Measurements from ENCODE around the gene ZNF570. TPM values are rescaled to one million over a fixed set of nuclear protein-coding genes. Genes with fewer than 3 reads are reported as not detected.

The ZNF570 gene
- total and polyA plus RNA-seq, 2 of the 8 experiments (the other 6 are each of a cell fraction or from before 2014, with no cell fraction given), result 1.0 to 5.4 TPM

DNA sequence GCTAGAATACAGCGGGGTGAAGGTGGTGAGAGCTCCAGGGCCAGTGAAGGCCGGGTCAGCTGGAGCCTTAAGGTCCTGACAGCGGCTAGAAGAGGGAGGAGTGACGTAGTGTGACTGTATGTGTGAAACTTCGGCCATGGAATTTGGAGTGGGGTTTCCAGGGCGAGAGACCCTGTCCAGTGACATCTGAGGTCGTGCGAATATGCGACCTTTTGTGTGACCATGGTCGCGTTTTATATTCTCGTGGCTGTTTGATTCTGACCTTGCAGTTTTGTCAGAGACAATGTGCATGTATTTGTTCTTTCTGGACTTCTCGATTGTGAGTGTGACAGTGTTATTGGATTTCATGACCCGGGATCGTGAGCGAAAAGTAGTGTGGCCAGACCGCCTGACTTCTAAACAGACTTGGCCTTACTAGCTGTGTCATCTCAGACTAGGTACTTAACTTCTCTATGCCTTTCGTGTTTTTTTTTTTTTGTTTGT is 1.5 kb upstream of the ZNF570 start:
- Histone ChIP-seq H3K9me3 (ENCODE audit: insufficient read depth in 2 of 2, low read depth in 1 of 2, low read length in 1 of 2) (peaks cover 0 to 6% of the 10 kb centered on the region in 2 experiments; a peak in 1 of 4 replicates), H4K8ac (ENCODE audit: extremely low read depth, insufficient read depth, low read length) (no peak overlapping the region), H2BK5ac (ENCODE audit: low read depth, low read length) (no peak overlapping the region), H3K4me2 (ENCODE audit: insufficient read depth in 1 of 2, low read depth in 2 of 2, low read length in 2 of 2) (peak overlapping the region; percentile 95 to 98), H3K4ac (replicated peaks; ENCODE audit: insufficient read length, low read depth, low read length) (no peak overlapping the region), H3K4me3 (ENCODE audit: extremely low read depth in 1 of 4, insufficient read depth in 2 of 4, low read depth in 3 of 4, low read length in 4 of 4) (peak overlapping the region; percentile 68 to 97 (median 82)), H3K14ac (ENCODE audit: insufficient read length) (no peak overlapping the region), H3K23me2 (ENCODE audit: low read depth, low read length) (peaks cover 10% of the 10 kb centered on the region), H2BK20ac (ENCODE audit: low read length) (no peak overlapping the region), H3K23ac (ENCODE audit: insufficient read length) (no peak overlapping the region), H2AFZ (ENCODE audit: low read length) (peak overlapping the region; percentile 90), H2AK5ac (ENCODE audit: low read depth, low read length) (no peak overlapping the region), H4K20me1 (replicated peaks in 1 of 2; ENCODE audit: control insufficient read depth in 1 of 2, insufficient read depth in 2 of 2, low read length in 2 of 2) (no peaks in the 10 kb centered on the region), H3K36me3 (ENCODE audit: control insufficient read depth in 2 of 4, insufficient read depth in 4 of 4, low read length in 3 of 4) (peaks cover 0 to 6% (median 2%) of the 10 kb centered on the region in 4 experiments; a peak in 1 of 8 replicates), H3K9ac (replicated peaks in 1 of 4; ENCODE audit: extremely low read depth in 1 of 4, low read depth in 3 of 4, low read length in 3 of 4) (peak overlapping the region in 1 of 4 experiments; percentile 61; a peak in 2 of 7 replicates), H3K27ac (ENCODE audit: low read depth, low read length) (no peak overlapping the region), H4K5ac (ENCODE audit: insufficient read length, low read depth, low read length) (no peak overlapping the region), H3K79me2 (ENCODE audit: control insufficient read depth in 1 of 2, insufficient read depth in 2 of 2, low read length in 2 of 2) (no peaks in the 10 kb centered on the region), H3K27me3 (replicated peaks in 1 of 4; ENCODE audit: control insufficient read depth in 3 of 4, extremely low read depth in 1 of 4, insufficient read depth in 3 of 4, low read length in 3 of 4) (no peaks in the 10 kb centered on the region), H2BK120ac (replicated peaks; ENCODE audit: low read depth, low read length) (no peak overlapping the region), H2BK12ac (ENCODE audit: low read depth, low read length) (no peak overlapping the region), H3K4me1 (replicated peaks in 1 of 4; ENCODE audit: control insufficient read depth in 3 of 4, insufficient read depth in 4 of 4, low read length in 3 of 4) (peaks cover 0 to 5% (median under 1%) of the 10 kb centered on the region in 4 experiments; a peak in 1 of 7 replicates), H3K79me1 (ENCODE audit: low read depth, low read length) (no peaks in the 10 kb centered on the region), H3K18ac (ENCODE audit: extremely low read depth, low read length) (no peak overlapping the region), H3K56ac (replicated peaks; ENCODE audit: insufficient read length, low read depth, low read length) (no peak overlapping the region), H2BK15ac (ENCODE audit: low read length) (no peak overlapping the region), H4K91ac (replicated peaks; ENCODE audit: insufficient read length, low read length) (no peak overlapping the region)
- no peak for DNase-seq (ENCODE audit: low read depth in 1 of 2, low spot score in 2 of 2)
- 63% methylated on average over 18 of the region's 18 CpGs; no CpG with 5 or more reads in 1 of the 2 experiments for WGBS, 2 experiments (ENCODE audit: extremely low coverage in 1 of 2, insufficient coverage in 1 of 2, insufficient read length in 1 of 2, insufficient replicate concordance in 2 of 2, low coverage in 1 of 2, low lambda C conversion rate in 2 of 2, missing lambda C conversion rate in 1 of 2)
- no peak for FAIRE-seq
- no peak for TF ChIP-seq TAF1 (IDR thresholded peaks at IDR 0.05; ENCODE audit: low read depth, low read length)
- POLR2A ChIA-PET (ENCODE audit: partially characterized antibody), result interaction anchor here (1.8 to 5.0 kb wide), 3 partner anchors 38 to 127 kb away, joined by 5 to 47 read pairs (median 6); partner anchors contain the start of genes ZNF527, ZNF540, ZNF571 and ZNF793
- CTCF ChIA-PET (ENCODE audit: partially characterized antibody), result no interaction called here

All from H1 (cell line).